CD4-positive, alpha-beta T cell treated with Interleukin-4 for 4 hours (primary cell): ENCODE data around the gene PLCL2.

Experiments
- DNase-seq: peaks from one replicate; pipeline ENCODE4 v3.0.0-alpha.2; 2020

The PLCL2 gene

GRCh38 chr3:17023006-17023664 lies 138.4 kb downstream of the PLCL2 start:
- DNase-seq, result peak; percentile 75

GRCh38 chr3:17025594-17026139 lies 140.9 kb downstream of the PLCL2 start:
- DNase-seq, result no peak

- DNase-seq, result no peak
These were observed 142.6 kb downstream of the PLCL2 start for GRCh38 chr3:17027318-17027717.

- DNase-seq, result no peak
These were observed 143.6 kb downstream of the PLCL2 start for GRCh38 chr3:17028363-17028762.

GRCh38 chr3:17030438-17030837 lies 145.7 kb downstream of the PLCL2 start:
- no peak for DNase-seq

GRCh38 chr3:17030956-17031652 lies 146.3 kb downstream of the PLCL2 start:
- no peak for DNase-seq

GRCh38 chr3:17032407-17033034 lies 147.8 kb downstream of the PLCL2 start:
- no peak for DNase-seq

GRCh38 chr3:17033516-17034168 lies 148.9 kb downstream of the PLCL2 start:
- DNase-seq, result peak; percentile 35

GRCh38 chr3:17035033-17035432 lies 150.3 kb downstream of the PLCL2 start:
- no peak for DNase-seq

GRCh38 chr3:17035966-17036365 lies 151.2 kb downstream of the PLCL2 start:
- DNase-seq, result no peak

- no peak for DNase-seq
These were observed 153.4 kb downstream of the PLCL2 start for GRCh38 chr3:17038141-17038540.

- DNase-seq, result no peak
These were observed 154.3 kb downstream of the PLCL2 start for GRCh38 chr3:17038900-17039553.

GRCh38 chr3:17039594-17039993 lies 154.8 kb downstream of the PLCL2 start:
- DNase-seq, result peak; percentile 83

GRCh38 chr3:17040322-17040989 lies 155.7 kb downstream of the PLCL2 start:
- DNase-seq, result no peak

- DNase-seq, result no peak
These were observed 156.2 kb downstream of the PLCL2 start for GRCh38 chr3:17040990-17041377.

- DNase-seq, result no peak
These were observed 160.1 kb downstream of the PLCL2 start for GRCh38 chr3:17044855-17045254.

GRCh38 chr3:17045705-17046104 lies 160.9 kb downstream of the PLCL2 start:
- no peak for DNase-seq

GRCh38 chr3:17046623-17047022 lies 161.9 kb downstream of the PLCL2 start:
- no peak for DNase-seq

GRCh38 chr3:17047162-17047561 lies 162.4 kb downstream of the PLCL2 start:
- DNase-seq, result no peak

- no peak for DNase-seq
These were observed 163.1 kb downstream of the PLCL2 start for GRCh38 chr3:17047894-17048293.

GRCh38 chr3:17050071-17050470 lies 165.3 kb downstream of the PLCL2 start:
- no peak for DNase-seq

- no peak for DNase-seq
These were observed 165.8 kb downstream of the PLCL2 start for GRCh38 chr3:17050506-17050905.
